Osteocyte (in vitro differentiated cells): Measurements from ENCODE around the gene PRKAG3. TPM values are rescaled to one million over a fixed set of nuclear protein-coding genes. Genes with fewer than 3 reads are reported as not detected.

Source experiments
- DNase-seq: peaks from one replicate; pipeline ENCODE4 v3.0.0; 2021; ENCODE audit warnings: mixed read lengths; ENCODE audit not compliant: unreplicated experiment; ENCODE audit errors: extremely low spot score
- H3K27ac Mint-ChIP-seq: one replicate; pipeline ENCODE4 v1.8.0; 2021; ENCODE audit warnings: mild to moderate bottlenecking, mixed read lengths; ENCODE audit not compliant: unreplicated experiment
- H3K27me3 Mint-ChIP-seq: one replicate; pipeline ENCODE4 v1.8.0; 2021; ENCODE audit warnings: mixed read lengths; ENCODE audit not compliant: unreplicated experiment
- H3K36me3 Mint-ChIP-seq: one replicate; pipeline ENCODE4 v1.8.0; 2021; ENCODE audit warnings: mixed read lengths; ENCODE audit not compliant: unreplicated experiment
- H3K4me1 Mint-ChIP-seq: one replicate; pipeline ENCODE4 v1.8.0; 2021; ENCODE audit warnings: mixed read lengths; ENCODE audit not compliant: unreplicated experiment
- H3K4me3 Mint-ChIP-seq: one replicate; pipeline ENCODE4 v1.8.0; 2021; ENCODE audit warnings: mild to moderate bottlenecking, moderate library complexity, mixed read lengths; ENCODE audit not compliant: unreplicated experiment
- H3K9me3 Mint-ChIP-seq: one replicate; pipeline ENCODE4 v1.8.0; 2021; ENCODE audit warnings: mixed read lengths; ENCODE audit not compliant: unreplicated experiment
- CTCF ChIP-seq: fragments of 200-600 bp; sonication (generic); IDR thresholded peaks from 2 replicates; pipeline ENCODE4 v1.5.0; 2021; ENCODE audit warnings: antibody characterized with exemption, mild to moderate bottlenecking, moderate library complexity
- long read RNA-seq: library from polyadenylated mRNA; unstranded; transcript quantifications from one replicate; pipeline ENCODE4 v2.0.0, GENCODE V29; 2021
- total RNA-seq: library from RNA; stranded (reverse); gene quantifications from 2 replicates; pipeline ENCODE4 v1.2.1, GENCODE V29; 2021

Gene PRKAG3
- total RNA-seq: not detected in 2 replicates
- long read RNA-seq: 0 reads

- peaks cover 20% of the 10 kb centered on the region for H3K4me1 Mint-ChIP-seq
These were observed at the start of gene PRKAG3 for GRCh38 chr2:218831378-218831990. TSS of gene PRKAG3 (minus strand) at chr2:218831803.

GRCh38 chr2:218880859-218881594 lies 49.4 kb upstream of the PRKAG3 start:
- H3K36me3 Mint-ChIP-seq: no peaks in the 10 kb centered on the region
- no peak overlapping the region for H3K4me3 Mint-ChIP-seq
- TF ChIP-seq CTCF: no peak
- H3K9me3 Mint-ChIP-seq: no peaks in the 10 kb centered on the region
- no peak for DNase-seq
- H3K4me1 Mint-ChIP-seq: peaks cover 17% of the 10 kb centered on the region
- no peak overlapping the region for H3K27ac Mint-ChIP-seq
- peaks cover 65% of the 10 kb centered on the region for H3K27me3 Mint-ChIP-seq

More at GRCh38 chr2:218831378-218831990, at the start of gene PRKAG3:
- Mint-ChIP-seq H3K4me3 (no peak within 1 kb of the TSS), H3K36me3 (no peaks in the 10 kb centered on the region), H3K9me3 (no peaks in the 10 kb centered on the region), H3K27ac (no peak within 1 kb of the TSS), H3K27me3 (peaks cover 34% of the 10 kb centered on the region)
- TF ChIP-seq CTCF: no peak
- no peak for DNase-seq

DNA sequence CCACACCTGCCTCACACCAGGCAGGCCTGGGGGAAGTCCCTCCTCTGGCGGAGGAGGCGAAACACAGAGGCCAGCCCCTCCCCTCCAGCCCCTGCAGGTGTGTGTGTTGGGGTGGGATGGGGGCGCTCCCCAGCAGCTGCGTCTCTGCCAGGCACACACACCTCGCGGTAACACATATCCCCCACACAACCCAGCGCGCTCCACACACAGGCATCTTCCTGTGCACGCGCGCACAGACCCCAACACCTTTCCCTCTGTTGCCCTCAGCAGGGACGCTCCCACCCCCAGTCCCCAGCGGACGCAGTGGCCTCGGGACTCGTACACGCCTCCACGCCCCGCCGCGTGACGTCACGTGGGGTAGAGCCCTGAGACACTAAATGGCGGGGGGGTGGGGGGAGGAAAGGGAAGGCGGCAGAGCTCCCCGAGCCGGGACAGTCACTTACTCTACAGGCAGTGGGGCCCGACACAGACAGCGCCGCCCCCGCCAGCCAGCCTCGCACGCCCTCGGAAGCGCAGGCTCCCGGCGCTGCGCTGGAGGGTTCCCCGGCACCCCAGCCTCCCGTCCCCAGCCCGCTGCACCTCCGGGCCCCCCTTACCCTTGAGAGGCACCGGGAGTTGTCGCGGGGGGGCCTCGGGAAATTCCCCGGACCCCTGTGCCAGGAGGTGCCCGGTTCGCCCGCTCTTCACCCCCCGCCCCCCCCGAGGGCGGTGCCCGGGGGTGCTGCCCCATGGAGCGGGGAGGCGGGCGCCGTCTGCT lies 48.7 kb upstream of the PRKAG3 start, which contains the start of gene WNT10A:
WNT10A (plus strand) TSS at position 751 of the 757 bp plus-strand sequence. CDS start 144 bp downstream, outside the sequence.
- TF ChIP-seq CTCF: no peak
- Mint-ChIP-seq H3K27me3 (peaks cover 64% of the 10 kb centered on the region), H3K4me1 (peaks cover 17% of the 10 kb centered on the region), H3K4me3 (no peak within 1 kb of the TSS), H3K27ac (no peak within 1 kb of the TSS), H3K9me3 (no peaks in the 10 kb centered on the region), H3K36me3 (no peaks in the 10 kb centered on the region)
- no peak for DNase-seq

DNA sequence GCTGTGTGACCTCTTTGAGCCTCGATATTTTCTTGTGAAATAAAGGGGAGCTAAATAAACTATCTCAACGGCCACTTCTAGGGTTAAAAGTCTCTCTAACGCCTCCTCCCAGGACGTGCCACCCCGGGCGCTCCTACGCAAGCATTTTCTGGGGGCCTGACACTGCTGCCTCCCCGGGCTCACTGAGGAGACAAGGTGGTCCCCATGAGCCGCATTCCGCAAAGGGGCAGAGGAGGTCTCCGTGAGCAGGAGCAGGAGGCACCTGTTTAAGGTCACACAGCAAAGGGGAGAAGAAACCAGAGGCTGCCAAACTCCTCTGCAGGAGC lies 48.1 kb upstream of the PRKAG3 start:
- Mint-ChIP-seq H3K27ac (no peak overlapping the region), H3K9me3 (no peaks in the 10 kb centered on the region)

More for the DNA sequence above, 48.1 kb upstream of the PRKAG3 start:
- H3K36me3 Mint-ChIP-seq: no peaks in the 10 kb centered on the region
- no peak for TF ChIP-seq CTCF
- H3K4me3 Mint-ChIP-seq: no peak overlapping the region
- H3K4me1 Mint-ChIP-seq: peaks cover 17% of the 10 kb centered on the region
- DNase-seq: no peak
- peaks cover 60% of the 10 kb centered on the region for H3K27me3 Mint-ChIP-seq
